HFF-Myc (cell line): ENCODE results near the gene LARGE1.

Experiments used
- DNase-seq: peaks from one replicate; pipeline ENCODE4 v3.0.0-alpha.2; 2011; ENCODE audit warnings: low read depth; ENCODE audit errors: extremely low read depth
- H3K4me3 ChIP-seq: replicated peaks from 2 replicates; pipeline ENCODE4 v1.5.1; 2011; ENCODE audit warnings: low read depth, mild to moderate bottlenecking, control low read depth, low read length
- TF ChIP-seq, protein P1 (sequence below): IDR thresholded peaks from 2 replicates; pipeline ENCODE4 v1.5.1; 2012; ENCODE audit warnings: mild to moderate bottlenecking, low read depth, low read length, control low read depth; ENCODE audit errors: missing control alignments

Gene LARGE1

DNA sequence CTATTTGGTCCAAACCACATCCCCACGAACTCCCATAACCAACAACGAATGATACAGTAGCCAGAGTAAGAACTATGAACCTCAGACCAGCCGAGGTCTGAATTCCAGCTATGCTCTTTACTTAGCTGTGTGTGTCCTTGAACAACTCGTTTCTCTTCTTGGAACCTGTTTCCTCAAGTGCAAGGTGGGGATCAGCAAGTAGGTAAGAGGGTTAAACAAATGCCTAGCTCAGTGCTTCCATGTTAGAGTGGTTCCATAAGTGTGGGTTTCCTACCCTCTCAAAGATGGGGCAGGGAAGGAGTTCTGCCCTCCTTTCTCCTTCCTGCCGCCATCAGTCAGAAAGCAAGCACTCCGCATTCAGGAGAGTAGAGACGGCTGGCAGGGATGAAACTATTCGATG, 578.7 kb downstream of the LARGE1 start:
- TF ChIP-seq, protein P1, sequence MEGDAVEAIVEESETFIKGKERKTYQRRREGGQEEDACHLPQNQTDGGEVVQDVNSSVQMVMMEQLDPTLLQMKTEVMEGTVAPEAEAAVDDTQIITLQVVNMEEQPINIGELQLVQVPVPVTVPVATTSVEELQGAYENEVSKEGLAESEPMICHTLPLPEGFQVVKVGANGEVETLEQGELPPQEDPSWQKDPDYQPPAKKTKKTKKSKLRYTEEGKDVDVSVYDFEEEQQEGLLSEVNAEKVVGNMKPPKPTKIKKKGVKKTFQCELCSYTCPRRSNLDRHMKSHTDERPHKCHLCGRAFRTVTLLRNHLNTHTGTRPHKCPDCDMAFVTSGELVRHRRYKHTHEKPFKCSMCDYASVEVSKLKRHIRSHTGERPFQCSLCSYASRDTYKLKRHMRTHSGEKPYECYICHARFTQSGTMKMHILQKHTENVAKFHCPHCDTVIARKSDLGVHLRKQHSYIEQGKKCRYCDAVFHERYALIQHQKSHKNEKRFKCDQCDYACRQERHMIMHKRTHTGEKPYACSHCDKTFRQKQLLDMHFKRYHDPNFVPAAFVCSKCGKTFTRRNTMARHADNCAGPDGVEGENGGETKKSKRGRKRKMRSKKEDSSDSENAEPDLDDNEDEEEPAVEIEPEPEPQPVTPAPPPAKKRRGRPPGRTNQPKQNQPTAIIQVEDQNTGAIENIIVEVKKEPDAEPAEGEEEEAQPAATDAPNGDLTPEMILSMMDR, result no peak
- H3K4me3 ChIP-seq, result no peak overlapping the region
- DNase-seq, result no peak

DNA sequence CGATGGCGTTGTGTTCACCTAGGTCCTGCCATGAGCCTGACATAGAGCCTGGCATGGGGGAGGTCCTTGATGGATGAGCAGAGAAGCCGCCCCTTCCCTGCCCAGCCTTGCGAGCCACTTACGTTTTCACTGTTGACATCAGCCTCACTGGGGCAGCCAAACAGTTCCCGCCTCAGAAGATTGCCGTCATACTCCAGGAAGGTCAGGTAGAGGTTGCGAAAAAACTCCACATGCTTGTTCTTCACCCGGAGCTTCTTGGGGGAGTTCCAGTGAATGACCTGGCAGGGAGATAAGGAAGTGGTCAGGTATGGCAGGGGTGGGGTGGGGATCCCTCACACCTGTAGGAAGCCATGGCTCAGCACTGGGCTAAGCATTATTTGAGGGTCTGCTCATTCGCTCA, 582.8 kb downstream of the LARGE1 start:
- TF ChIP-seq, protein P1, result no peak
- no peak overlapping the region for H3K4me3 ChIP-seq
- DNase-seq, result no peak

DNA sequence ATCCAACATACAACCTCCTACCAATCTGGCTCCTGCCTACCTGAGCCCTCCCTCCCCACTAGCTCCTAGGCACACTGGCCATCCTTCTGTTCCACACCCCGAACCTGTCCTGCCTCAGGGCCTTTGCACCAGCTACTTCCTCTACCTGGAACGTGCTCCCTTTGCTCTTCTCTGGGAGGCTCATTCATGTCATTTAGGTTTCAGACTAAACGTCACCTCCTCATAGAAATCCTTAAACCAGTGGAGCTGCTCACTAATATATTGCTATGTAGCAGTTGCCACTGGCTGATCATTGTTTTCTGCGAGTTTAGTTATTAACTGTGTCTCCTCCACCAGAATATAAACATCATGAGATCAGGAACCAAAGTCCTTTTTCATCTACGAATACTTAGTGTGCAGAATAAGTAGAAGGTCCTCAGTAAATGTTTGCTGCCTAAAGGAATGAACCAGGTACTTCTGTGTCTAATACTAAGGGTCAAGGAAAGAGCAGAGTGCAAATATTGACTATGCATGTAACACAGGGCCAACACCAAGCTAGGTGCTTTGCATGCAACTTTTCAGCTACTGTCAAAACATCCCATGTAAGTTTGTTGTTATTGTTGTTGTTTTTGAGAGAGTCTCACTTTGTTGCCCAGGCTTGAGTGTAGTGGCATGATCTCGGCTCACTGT, 584.5 kb downstream of the LARGE1 start:
- TF ChIP-seq, protein P1, result no peak
- H3K4me3 ChIP-seq, result no peak overlapping the region
- DNase-seq, result no peak

DNA sequence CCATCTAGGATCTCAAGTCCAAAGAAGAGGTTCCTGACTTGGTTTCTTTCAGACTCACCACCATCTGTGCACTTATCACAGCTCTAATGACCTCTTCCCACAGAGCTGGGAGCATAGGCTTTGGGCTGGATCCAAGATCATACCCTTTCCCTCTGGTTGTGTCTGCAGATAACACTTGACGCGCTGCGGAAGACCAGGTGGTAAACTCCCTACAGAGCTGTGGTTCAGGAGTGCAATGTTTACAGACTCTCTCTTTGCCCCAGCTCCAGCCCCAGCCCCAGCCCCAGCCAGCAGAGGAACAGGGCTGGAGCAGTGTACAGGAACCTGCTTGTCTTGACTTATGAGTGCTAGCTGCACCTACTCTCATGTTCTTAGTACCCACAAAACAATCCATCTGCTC, 587.7 kb downstream of the LARGE1 start:
- H3K4me3 ChIP-seq, result no peak overlapping the region
- no peak for DNase-seq
- TF ChIP-seq, protein P1, result no peak

DNA sequence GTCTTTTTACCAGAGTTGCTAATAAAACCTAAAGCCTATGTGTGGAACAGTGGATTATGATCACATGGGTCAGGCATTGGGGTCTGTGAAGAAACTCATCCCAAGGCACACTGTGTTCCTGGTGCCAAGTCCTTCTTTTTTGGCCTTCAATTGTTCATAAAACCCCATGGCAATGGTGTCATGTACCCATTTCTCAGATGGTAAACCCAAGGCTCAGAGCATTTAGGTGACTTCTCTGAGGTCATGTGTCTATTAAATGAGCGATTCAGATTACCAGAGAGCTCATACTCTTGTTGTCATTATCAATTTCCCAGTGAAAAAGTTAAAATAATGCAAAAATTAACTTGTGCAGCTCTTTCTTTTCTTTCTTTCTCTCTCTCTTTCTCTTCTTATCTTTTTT, 589.3 kb downstream of the LARGE1 start:
- H3K4me3 ChIP-seq, result no peak overlapping the region
- TF ChIP-seq, protein P1, result no peak
- no peak for DNase-seq

DNA sequence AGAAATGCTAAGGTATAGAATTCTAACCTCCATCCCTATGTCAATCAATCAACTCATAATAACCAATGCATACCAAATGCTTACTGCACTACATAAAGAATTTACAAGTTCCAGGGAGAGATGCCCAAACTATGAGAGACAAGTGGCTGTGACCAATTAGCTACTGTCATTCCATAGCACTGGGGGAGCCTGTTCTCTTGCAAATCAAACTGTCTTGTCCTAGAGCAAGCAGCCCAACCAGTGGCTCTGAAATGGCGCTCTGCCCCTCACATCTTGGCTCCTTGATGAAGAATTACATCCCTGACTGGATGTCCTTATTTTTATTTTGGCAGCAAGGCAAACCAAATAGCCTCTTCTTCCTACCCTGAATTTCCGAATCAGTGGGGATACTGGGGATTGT, 589.7 kb downstream of the LARGE1 start:
- TF ChIP-seq, protein P1, result no peak

DNA sequence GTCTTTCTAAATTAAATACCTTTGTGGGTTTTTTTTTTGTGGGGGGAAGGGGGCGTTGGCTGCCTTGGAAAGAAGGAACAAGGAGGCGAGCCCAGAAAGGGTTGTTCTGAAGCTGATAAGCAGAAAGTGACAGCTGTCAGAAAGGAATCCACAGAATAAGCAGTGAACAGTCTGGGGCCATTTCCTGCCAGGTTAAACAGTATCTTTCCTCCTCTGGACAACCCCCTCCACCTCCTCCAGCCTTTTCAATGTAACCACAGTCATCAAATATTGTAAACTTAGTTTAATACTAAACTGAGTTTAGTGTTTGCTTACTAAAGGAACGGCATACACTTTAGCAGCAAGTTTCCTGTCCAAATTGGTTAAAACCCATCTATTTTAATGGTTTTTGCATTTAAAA, 590.9 kb downstream of the LARGE1 start:
- TF ChIP-seq, protein P1, result no peak
- DNase-seq, result no peak
- no peak overlapping the region for H3K4me3 ChIP-seq

More for the DNA sequence above, 589.7 kb downstream of the LARGE1 start:
- H3K4me3 ChIP-seq, result no peak overlapping the region
- no peak for DNase-seq
